Neuronal stem cell (in vitro differentiated cells): ENCODE measurements around the gene CPA4.

Source experiments
- DNase-seq: peaks from one replicate; pipeline ENCODE4 v3.0.0-alpha.2; 2013; ENCODE audit warnings: low spot score
- H2AFZ ChIP-seq: one replicate; pipeline ENCODE4 v1.6.1; 2013; ENCODE audit warnings: mild to moderate bottlenecking, low read length, inconsistent platforms
- H2AK5ac ChIP-seq: 2 replicates; pipeline ENCODE4 v1.6.1; 2013; ENCODE audit warnings: low read depth, mild to moderate bottlenecking, inconsistent platforms, low read length, moderate library complexity, mixed read lengths
- H2BK120ac ChIP-seq: 2 replicates; pipeline ENCODE4 v1.6.1; 2013; ENCODE audit warnings: low read depth, mild to moderate bottlenecking, inconsistent platforms, low read length, moderate library complexity, mixed read lengths
- H2BK12ac ChIP-seq: one replicate; pipeline ENCODE4 v1.6.1; 2013; ENCODE audit warnings: low read length, inconsistent platforms
- H2BK15ac ChIP-seq: 2 replicates; pipeline ENCODE4 v1.6.1; 2013; ENCODE audit warnings: mild to moderate bottlenecking, low read length, inconsistent platforms, mixed read lengths
- H2BK5ac ChIP-seq: one replicate; pipeline ENCODE4 v1.6.1; 2013; ENCODE audit warnings: inconsistent platforms, mild to moderate bottlenecking, low read length, moderate library complexity
- H3K14ac ChIP-seq: one replicate; pipeline ENCODE4 v1.6.1; 2013; ENCODE audit warnings: low read length, inconsistent platforms
- H3K18ac ChIP-seq: 2 replicates; pipeline ENCODE4 v1.6.1; 2013; ENCODE audit warnings: low read length, inconsistent platforms
- H3K23ac ChIP-seq: 2 replicates; pipeline ENCODE4 v1.6.1; 2013; ENCODE audit warnings: low read depth, mild to moderate bottlenecking, mixed read lengths, low read length, inconsistent platforms; ENCODE audit not compliant: poor library complexity
- H3K27ac ChIP-seq: replicated peaks from 3 replicates; pipeline ENCODE4 v1.5.1; 2013; ENCODE audit warnings: low read length, inconsistent platforms
- H3K27me3 ChIP-seq, 3 experiments: 2 replicates each; pipeline ENCODE4 v1.6.1; 2013; ENCODE audit warnings: low read length in 3 of 3, mild to moderate bottlenecking in 2 of 3, inconsistent platforms in 1 of 3, low read depth in 1 of 3, mixed read lengths in 1 of 3, moderate library complexity in 1 of 3; ENCODE audit not compliant: control insufficient read depth in 3 of 3, insufficient read depth in 3 of 3
- H3K36me3 ChIP-seq, 2 donors: replicated peaks in 1 of 2; 2 replicates each; pipeline ENCODE4 v1.6.1; 2013; ENCODE audit warnings: low read length in 2 of 2; ENCODE audit not compliant: control insufficient read depth in 2 of 2, insufficient read depth in 2 of 2
- H3K4ac ChIP-seq: 2 replicates; pipeline ENCODE4 v1.6.1; 2013; ENCODE audit warnings: inconsistent platforms, mild to moderate bottlenecking, low read length, moderate library complexity
- H3K4me1 ChIP-seq, 2 donors: 1 replicate in 1 of 2; 2 replicates in 1 of 2; pipeline ENCODE4 v1.6.1; 2013; ENCODE audit warnings: low read length in 2 of 2, low read depth in 1 of 2; ENCODE audit not compliant: control insufficient read depth in 2 of 2, insufficient read depth in 1 of 2
- H3K4me2 ChIP-seq: one replicate; pipeline ENCODE4 v1.6.1; 2013; ENCODE audit warnings: mild to moderate bottlenecking, low read length, inconsistent platforms; ENCODE audit not compliant: insufficient read depth, poor library complexity, severe bottlenecking
- H3K4me3 ChIP-seq, 2 donors: 2 replicates each; pipeline ENCODE4 v1.5.1; 2013; ENCODE audit warnings: low read length in 2 of 2, mild to moderate bottlenecking in 2 of 2, inconsistent platforms in 1 of 2, moderate library complexity in 1 of 2
- H3K79me1 ChIP-seq: one replicate; pipeline ENCODE4 v1.6.1; 2013; ENCODE audit warnings: low read depth, mild to moderate bottlenecking, inconsistent platforms, low read length, moderate library complexity
- H3K9ac ChIP-seq: one replicate; pipeline ENCODE4 v1.6.1; 2013; ENCODE audit warnings: mild to moderate bottlenecking, low read depth, low read length, inconsistent platforms; ENCODE audit not compliant: poor library complexity
- H3K9me3 ChIP-seq, 2 donors: replicated peaks in 1 of 2; 2 replicates each; pipeline versions ENCODE3 to v1.6.1; 2013; ENCODE audit warnings: low read length in 2 of 2, mild to moderate bottlenecking in 2 of 2, inconsistent platforms in 1 of 2, low read depth in 1 of 2, mixed read lengths in 1 of 2, moderate library complexity in 1 of 2; ENCODE audit not compliant: control insufficient read depth in 2 of 2, insufficient read depth in 1 of 2
- H4K8ac ChIP-seq: one replicate; pipeline ENCODE4 v1.6.1; 2013; ENCODE audit warnings: low read depth, mild to moderate bottlenecking, inconsistent platforms, low read length, moderate library complexity
- H4K91ac ChIP-seq: one replicate; pipeline ENCODE4 v1.6.1; 2013; ENCODE audit warnings: low read length, low read depth, mild to moderate bottlenecking, inconsistent platforms; ENCODE audit not compliant: poor library complexity
- WGBS, 2 donors: extraction: QIAGEN DNeasy Blood & Tissue Kit; methylation state at CpG; one replicate each; pipeline ENCODE4 v1.1.7; 2013; ENCODE audit warnings: missing lambda C conversion rate in 2 of 2, mixed read lengths in 1 of 2; ENCODE audit not compliant: insufficient read length in 2 of 2, insufficient replicate concordance in 1 of 2; ENCODE audit errors: extremely low coverage in 2 of 2; 5-methylcytosine and 5-hydroxymethylcytosine counted together

Gene CPA4

GRCh38 chr7:130277763-130278643 lies 15.0 kb upstream of the CPA4 start:
- Histone ChIP-seq H3K36me3 (no peaks in the 10 kb centered on the region), H3K9me3 (peaks cover 0 to 11% of the 10 kb centered on the region in 2 donors), H4K91ac (no peak overlapping the region), H3K4me3 (no peak overlapping the region), H4K8ac (no peak overlapping the region), H3K14ac (no peak overlapping the region), H3K23ac (no peak overlapping the region), H3K9ac (no peak overlapping the region), H3K4me2 (no peak overlapping the region), H3K4me1 (peaks cover 11 to 13% of the 10 kb centered on the region in 2 donors), H3K4ac (no peak overlapping the region), H3K18ac (peak overlapping the region; percentile 91), H3K79me1 (no peaks in the 10 kb centered on the region), H2BK15ac (peak overlapping the region; percentile 64), H2BK12ac (no peak overlapping the region), H3K27me3 (no peaks in the 10 kb centered on the region), H3K27ac (no peak overlapping the region), H2AFZ (peak overlapping the region; percentile 27), H2AK5ac (peak overlapping the region; percentile 9), H2BK120ac (no peak overlapping the region), H2BK5ac (no peak overlapping the region)
- WGBS, 2 donors = no CpG with 5 or more reads among the region's 15 CpGs
- peak; percentile 24 for DNase-seq

DNA sequence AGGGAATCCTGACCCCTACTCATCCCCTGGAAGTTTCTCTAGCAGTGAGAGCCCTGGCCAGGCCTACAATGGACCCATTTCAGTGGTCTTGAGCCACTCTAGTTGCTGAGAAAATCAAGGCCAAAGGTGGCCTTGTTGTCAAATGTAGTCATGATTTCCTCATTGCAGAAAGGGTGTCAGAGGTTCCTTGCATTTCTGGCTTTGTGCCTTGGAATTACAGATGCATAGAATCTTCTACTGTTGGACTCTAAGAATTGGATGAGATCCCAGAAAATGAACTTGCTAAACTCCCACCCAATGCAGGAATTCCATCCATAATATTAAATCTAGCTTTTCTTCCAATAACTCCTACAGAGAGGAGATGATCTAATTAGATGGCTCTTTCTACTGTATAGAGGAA lies 14.1 kb upstream of the CPA4 start:
- Histone ChIP-seq H3K4me1 (peaks cover 9 to 11% of the 10 kb centered on the region in 2 donors), H3K4me3 (no peak overlapping the region), H2BK15ac (no peak overlapping the region), H2BK120ac (no peak overlapping the region), H3K9me3 (peaks cover 0 to 11% of the 10 kb centered on the region in 2 donors), H4K91ac (no peak overlapping the region), H3K23ac (no peak overlapping the region), H3K79me1 (no peaks in the 10 kb centered on the region), H3K4me2 (no peak overlapping the region), H3K9ac (no peak overlapping the region), H3K36me3 (no peaks in the 10 kb centered on the region), H4K8ac (no peak overlapping the region), H2BK12ac (no peak overlapping the region), H3K4ac (no peak overlapping the region), H3K27me3 (no peaks in the 10 kb centered on the region), H2BK5ac (no peak overlapping the region), H3K14ac (no peak overlapping the region), H3K18ac (no peak overlapping the region), H3K27ac (no peak overlapping the region), H2AFZ (no peak overlapping the region), H2AK5ac (no peak overlapping the region)
- DNase-seq = no peak

DNA sequence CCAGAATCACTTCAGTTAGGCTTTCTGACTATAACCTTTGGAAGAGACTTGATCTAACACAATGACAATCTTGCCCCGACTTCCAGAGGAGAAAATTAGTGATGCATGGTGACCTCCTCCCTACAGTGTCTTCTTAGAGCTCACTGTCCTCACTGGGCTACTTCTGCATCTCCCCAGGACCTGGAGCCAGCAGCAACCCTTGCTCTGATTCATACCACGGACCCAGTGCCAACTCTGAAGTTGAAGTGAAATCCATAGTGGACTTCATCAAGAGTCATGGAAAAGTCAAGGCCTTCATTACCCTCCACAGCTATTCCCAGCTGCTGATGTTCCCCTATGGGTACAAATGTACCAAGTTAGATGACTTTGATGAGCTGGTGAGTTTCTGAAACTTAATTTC lies 13.7 kb upstream of the CPA4 start:
- Histone ChIP-seq H3K27ac (no peak overlapping the region), H3K14ac (no peak overlapping the region), H3K79me1 (no peaks in the 10 kb centered on the region), H3K18ac (no peak overlapping the region), H2BK12ac (peak overlapping the region; percentile 80), H3K36me3 (no peaks in the 10 kb centered on the region), H2BK5ac (no peak overlapping the region), H3K4me2 (no peak overlapping the region), H3K9ac (no peak overlapping the region), H2BK15ac (no peak overlapping the region), H3K9me3 (peaks cover 0 to 11% of the 10 kb centered on the region in 2 donors), H4K91ac (no peak overlapping the region), H2BK120ac (peak overlapping the region; percentile 35), H3K23ac (no peak overlapping the region), H4K8ac (no peak overlapping the region), H3K4me3 (no peak overlapping the region), H3K4ac (no peak overlapping the region), H3K4me1 (peaks cover 5 to 11% of the 10 kb centered on the region in 2 donors), H2AK5ac (no peak overlapping the region), H3K27me3 (no peaks in the 10 kb centered on the region), H2AFZ (no peak overlapping the region)
- no peak for DNase-seq
- WGBS, 2 donors = no CpG with 5 or more reads among the region's 2 CpGs

- Histone ChIP-seq H2AK5ac (no peak overlapping the region), H3K14ac (no peak overlapping the region), H3K27ac (no peak overlapping the region), H3K27me3 (no peaks in the 10 kb centered on the region), H3K36me3 (no peaks in the 10 kb centered on the region), H2BK15ac (no peak overlapping the region), H2AFZ (no peak overlapping the region), H3K79me1 (no peaks in the 10 kb centered on the region), H3K4ac (no peak overlapping the region), H2BK120ac (no peak overlapping the region), H3K4me3 (no peak overlapping the region), H3K23ac (no peak overlapping the region), H3K4me1 (peaks cover 3 to 9% of the 10 kb centered on the region in 2 donors), H4K8ac (no peak overlapping the region), H4K91ac (no peak overlapping the region), H2BK5ac (no peak overlapping the region), H3K18ac (no peak overlapping the region), H3K9ac (no peak overlapping the region), H3K9me3 (peaks cover 0 to 9% of the 10 kb centered on the region in 2 donors), H3K4me2 (no peak overlapping the region), H2BK12ac (no peak overlapping the region)
- no peak for DNase-seq
- WGBS, 2 donors = no CpG with 5 or more reads among the region's 1 CpG
Observed at GRCh38 chr7:130279906-130280305, 13.1 kb upstream of the CPA4 start.
